Activated CD4-positive, alpha-beta T cell treated with anti-CD3 and anti-CD28 coated beads, Interleukin-2, amount 10 ng/mL, durations not matched to agents 24 days and 14 days (primary cell): ENCODE measurements around the gene MVK. TPM values are rescaled to one million over a fixed set of nuclear protein-coding genes. Genes with fewer than 3 reads are reported as not detected.
A peak's percentile ranks its signal among the peaks of the same experiment; 100 is the strongest.
"Not testable (repeated sequence)": the region's sequence is repeated elsewhere in the genome, so short reads cannot be mapped to it uniquely, and the experiment has no call there.

Source experiments
- DNase-seq: peaks from one replicate; pipeline ENCODE4 v3.0.0; 2022
- H3K27ac Mint-ChIP-seq: one replicate; pipeline ENCODE4 v1.8.0; 2022; ENCODE audit warnings: mild to moderate bottlenecking, mixed read lengths
- H3K27me3 Mint-ChIP-seq: one replicate; pipeline ENCODE4 v1.8.0; 2022; ENCODE audit warnings: mixed read lengths
- H3K36me3 Mint-ChIP-seq: one replicate; pipeline ENCODE4 v1.8.0; 2022; ENCODE audit warnings: low read depth, mild to moderate bottlenecking, mixed read lengths
- H3K4me1 Mint-ChIP-seq: one replicate; pipeline ENCODE4 v1.8.0; 2021; ENCODE audit warnings: mixed read lengths
- H3K4me3 Mint-ChIP-seq: one replicate; pipeline ENCODE4 v1.8.0; 2022; ENCODE audit warnings: mild to moderate bottlenecking, moderate library complexity, mixed read lengths
- H3K9me3 Mint-ChIP-seq: one replicate; pipeline ENCODE4 v1.8.0; 2021; ENCODE audit warnings: mixed read lengths
- intact Hi-C: fragments of 100-400 bp; cut with micrococcal nuclease; formaldehyde crosslinking; loops from one replicate; pipeline ENCODE4 v1.15.1; 2023
- total RNA-seq: library from RNA; stranded (reverse); gene quantifications from 2 replicates; pipeline ENCODE4 v1.2.3, GENCODE V29; 2022

The MVK gene
- total RNA-seq, 1 donor from 2014 or later = 21.5 TPM

DNA sequence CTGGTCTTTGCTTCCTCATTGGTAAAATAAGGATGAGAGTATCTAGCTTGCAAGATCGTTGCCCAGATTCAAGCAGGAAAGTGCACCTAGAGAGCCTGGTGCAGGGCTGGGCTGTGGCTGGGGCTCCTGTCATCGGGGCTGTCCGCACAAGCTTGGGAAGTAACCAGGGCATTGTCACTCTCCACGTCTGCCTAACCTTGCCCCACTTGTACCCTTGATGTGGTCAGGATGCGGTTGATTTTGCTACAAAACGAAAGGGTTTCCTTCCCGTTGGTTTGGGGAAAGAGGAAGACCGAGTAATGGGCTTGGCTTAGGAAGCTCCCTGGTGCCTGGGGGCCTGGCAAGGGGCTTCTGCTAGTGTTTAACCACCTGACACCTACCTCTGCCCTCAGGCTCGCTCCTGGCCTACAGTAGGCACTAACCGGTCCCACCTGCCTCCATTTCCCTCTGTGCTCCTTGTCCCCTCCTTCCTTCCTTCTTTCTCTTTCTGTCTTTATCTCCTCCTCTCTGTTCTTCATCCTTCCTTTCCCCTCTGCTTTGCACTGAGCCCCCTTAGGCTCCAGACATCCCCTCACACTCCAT, 21.8 kb downstream of the MVK start:
- H3K9me3 Mint-ChIP-seq = no peaks in the 10 kb centered on the region
- peaks cover 21% of the 10 kb centered on the region for H3K4me1 Mint-ChIP-seq
- intact Hi-C loops = no loop called here
- DNase-seq = peak; percentile 85
- H3K27ac Mint-ChIP-seq = peak overlapping the region; percentile 51
- H3K36me3 Mint-ChIP-seq = peaks cover 26% of the 10 kb centered on the region
- H3K27me3 Mint-ChIP-seq = no peaks in the 10 kb centered on the region
- no peak overlapping the region for H3K4me3 Mint-ChIP-seq

DNA sequence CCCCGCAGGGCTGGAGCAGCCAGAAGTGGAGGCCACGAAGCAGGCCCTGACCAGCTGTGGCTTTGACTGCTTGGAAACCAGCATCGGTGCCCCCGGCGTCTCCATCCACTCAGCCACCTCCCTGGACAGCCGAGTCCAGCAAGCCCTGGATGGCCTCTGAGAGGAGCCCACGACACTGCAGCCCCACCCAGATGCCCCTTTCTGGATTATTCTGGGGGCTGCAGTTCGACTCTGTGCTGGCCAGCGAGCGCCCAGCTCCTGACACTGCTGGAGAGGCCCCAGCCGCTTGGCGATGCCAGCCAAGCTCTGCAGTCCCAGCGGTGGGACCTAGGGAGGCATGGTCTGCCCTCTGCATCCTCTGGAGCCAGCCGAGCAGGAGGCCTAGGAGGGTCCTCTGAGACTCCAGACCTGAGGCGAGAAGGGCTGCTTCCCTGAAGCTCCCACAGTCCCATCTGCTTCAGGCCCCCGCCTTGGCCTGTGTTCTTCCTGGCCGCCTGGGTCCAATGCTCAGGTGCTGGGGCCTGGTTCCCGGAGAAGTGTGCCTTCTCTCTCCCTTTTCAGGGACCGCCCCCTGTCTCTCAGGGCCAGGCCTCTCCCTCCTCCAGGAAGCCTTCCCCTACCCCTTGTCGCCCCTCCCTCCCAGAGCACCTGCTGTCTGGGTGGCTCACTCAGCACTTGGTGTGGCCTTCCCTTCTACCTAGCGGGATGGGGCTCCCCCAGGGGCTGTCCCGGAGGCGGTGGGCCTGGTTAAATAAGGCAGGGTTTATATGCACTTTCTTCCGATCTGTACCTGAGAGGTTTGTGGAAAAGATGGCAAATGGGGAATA, 23.0 kb downstream of the MVK start:
- Mint-ChIP-seq H3K36me3 (peaks cover 21% of the 10 kb centered on the region), H3K27me3 (peaks cover under 1% of the 10 kb centered on the region), H3K9me3 (no peaks in the 10 kb centered on the region), H3K4me3 (no peak overlapping the region), H3K4me1 (peaks cover 21% of the 10 kb centered on the region), H3K27ac (no peak overlapping the region)
- DNase-seq = no peak
- intact Hi-C loops = loop anchor here (1.0 kb wide), 1 partner anchor 179 kb away; no protein-coding TSS in a partner anchor

DNA sequence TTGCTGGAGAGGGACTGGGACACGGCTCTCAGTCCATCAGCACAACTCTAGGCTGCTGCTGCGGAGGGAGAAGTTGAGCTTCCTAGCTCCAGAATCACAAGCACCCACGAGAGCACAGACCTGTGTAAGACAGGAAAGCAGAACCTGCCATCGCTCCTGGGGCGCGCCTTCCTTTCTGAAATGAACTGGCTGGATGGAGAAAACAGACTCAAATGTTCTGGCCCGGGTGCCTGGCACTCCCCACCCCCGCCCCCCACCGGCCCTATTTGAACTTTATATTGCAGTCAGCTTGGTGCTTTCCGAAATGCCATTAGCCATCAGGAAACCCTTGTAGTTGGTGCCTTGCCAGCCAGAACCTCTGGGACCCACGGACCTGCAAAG, 23.8 kb downstream of the MVK start:
- no peak overlapping the region for H3K27ac Mint-ChIP-seq
- no peak overlapping the region for H3K4me3 Mint-ChIP-seq
- H3K9me3 Mint-ChIP-seq = no peaks in the 10 kb centered on the region
- peaks cover 2% of the 10 kb centered on the region for H3K27me3 Mint-ChIP-seq
- peaks cover 21% of the 10 kb centered on the region for H3K4me1 Mint-ChIP-seq
- no peak for DNase-seq
- intact Hi-C loops = loop anchor here (1.0 kb wide), 1 partner anchor 178 kb away; no protein-coding TSS in a partner anchor
- H3K36me3 Mint-ChIP-seq = peaks cover 19% of the 10 kb centered on the region

- H3K9me3 Mint-ChIP-seq = no peaks in the 10 kb centered on the region
- H3K27ac Mint-ChIP-seq = no peak overlapping the region
- H3K4me1 Mint-ChIP-seq = peaks cover 21% of the 10 kb centered on the region
- no peak overlapping the region for H3K4me3 Mint-ChIP-seq
- intact Hi-C loops = loop anchor here (1.0 kb wide), 1 partner anchor 177 kb away; no protein-coding TSS in a partner anchor
- DNase-seq = peak; percentile 88
- H3K36me3 Mint-ChIP-seq = peaks cover 19% of the 10 kb centered on the region
- H3K27me3 Mint-ChIP-seq = peaks cover 2% of the 10 kb centered on the region
Observed at GRCh38 chr12:109597795-109598427, 24.3 kb downstream of the MVK start.

- Mint-ChIP-seq H3K4me3 (no peak overlapping the region), H3K36me3 (peaks cover 17% of the 10 kb centered on the region), H3K4me1 (peaks cover 21% of the 10 kb centered on the region), H3K27ac (no peak overlapping the region), H3K27me3 (peaks cover 2% of the 10 kb centered on the region), H3K9me3 (no peaks in the 10 kb centered on the region)
- DNase-seq = no peak
- intact Hi-C loops = no loop called here
Observed at GRCh38 chr12:109598428-109598854, 24.8 kb downstream of the MVK start.

DNA sequence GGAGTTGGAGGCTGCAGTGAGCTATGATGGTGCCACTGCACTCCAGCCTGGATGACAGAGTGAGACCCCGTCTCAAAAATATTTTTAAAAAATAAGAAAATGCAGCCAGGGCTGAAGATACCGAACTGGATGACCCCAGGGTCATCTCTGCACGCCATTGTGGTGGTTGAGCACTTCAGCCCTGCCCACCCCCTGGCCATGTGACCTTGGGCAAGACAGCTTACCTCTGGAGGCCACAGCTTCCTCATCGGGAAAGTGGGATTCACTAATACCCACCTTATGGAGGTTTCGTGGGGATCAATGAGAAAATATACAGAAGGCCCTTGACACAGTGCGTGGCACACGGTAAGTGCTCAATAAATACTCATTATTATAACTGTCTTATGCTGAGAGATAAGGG, 25.5 kb downstream of the MVK start:
- no peak overlapping the region for H3K4me3 Mint-ChIP-seq
- peaks cover 21% of the 10 kb centered on the region for H3K4me1 Mint-ChIP-seq
- no peak overlapping the region for H3K27ac Mint-ChIP-seq
- no peaks in the 10 kb centered on the region for H3K9me3 Mint-ChIP-seq
- intact Hi-C loops = no loop called here
- peaks cover 12% of the 10 kb centered on the region for H3K36me3 Mint-ChIP-seq
- H3K27me3 Mint-ChIP-seq = peaks cover 2% of the 10 kb centered on the region
- no peak for DNase-seq

DNA sequence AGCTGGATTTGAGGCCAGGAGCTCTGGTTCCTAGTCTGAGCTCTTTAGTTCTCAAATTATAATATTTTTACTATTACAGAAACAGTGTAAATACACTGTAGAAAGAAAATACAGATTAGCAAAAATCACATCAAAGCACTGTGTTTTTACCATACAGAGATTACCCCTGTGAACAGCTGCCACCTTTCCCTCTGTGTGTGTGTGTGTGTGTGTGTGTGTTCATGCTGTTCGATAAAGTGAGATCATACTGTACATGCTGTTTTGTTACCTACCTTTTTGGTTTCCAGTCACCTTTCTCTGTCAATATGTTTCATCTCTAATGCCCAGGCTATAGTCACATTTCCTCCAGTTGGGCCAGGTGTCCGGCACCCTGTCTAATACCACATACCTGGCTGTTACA, 26.9 kb downstream of the MVK start:
- DNase-seq = no peak
- Mint-ChIP-seq H3K36me3 (peaks cover 7% of the 10 kb centered on the region), H3K27ac (no peak overlapping the region), H3K27me3 (peaks cover 9% of the 10 kb centered on the region), H3K4me1 (peaks cover 10% of the 10 kb centered on the region), H3K9me3 (no peaks in the 10 kb centered on the region), H3K4me3 (no peak overlapping the region)
- intact Hi-C loops = no loop called here

DNA sequence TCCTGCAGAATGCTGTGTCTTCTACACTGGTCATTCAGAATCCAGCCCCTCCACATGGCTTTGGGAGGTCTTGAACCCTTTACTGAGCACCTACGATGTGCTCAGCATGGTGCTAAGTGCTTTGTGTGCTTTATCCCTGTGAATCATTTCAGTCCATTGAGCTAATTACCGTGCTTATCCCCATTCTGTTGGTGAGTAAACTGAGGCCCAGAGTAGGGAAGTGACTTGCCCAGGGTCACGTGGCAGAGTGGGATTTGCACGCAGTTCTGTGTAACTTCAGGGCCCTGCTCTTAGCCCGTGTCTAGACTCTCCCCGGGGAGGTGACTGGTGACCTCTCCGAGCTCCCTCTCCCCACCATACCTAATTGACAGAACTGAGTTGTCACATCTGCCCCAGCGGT, 27.4 kb downstream of the MVK start:
- no peaks in the 10 kb centered on the region for H3K9me3 Mint-ChIP-seq
- H3K4me3 Mint-ChIP-seq = no peak overlapping the region
- intact Hi-C loops = no loop called here
- peaks cover 6% of the 10 kb centered on the region for H3K4me1 Mint-ChIP-seq
- H3K36me3 Mint-ChIP-seq = peaks cover 4% of the 10 kb centered on the region
- no peak for DNase-seq
- H3K27ac Mint-ChIP-seq = no peak overlapping the region
- peaks cover 9% of the 10 kb centered on the region for H3K27me3 Mint-ChIP-seq

- no peak overlapping the region for H3K4me3 Mint-ChIP-seq
- peaks cover 4% of the 10 kb centered on the region for H3K36me3 Mint-ChIP-seq
- H3K4me1 Mint-ChIP-seq = peaks cover 6% of the 10 kb centered on the region
- no peak overlapping the region for H3K27ac Mint-ChIP-seq
- no peaks in the 10 kb centered on the region for H3K9me3 Mint-ChIP-seq
- DNase-seq = no peak
- intact Hi-C loops = no loop called here
- H3K27me3 Mint-ChIP-seq = peaks cover 9% of the 10 kb centered on the region
Observed at GRCh38 chr12:109601557-109601956, 28.0 kb downstream of the MVK start.

DNA sequence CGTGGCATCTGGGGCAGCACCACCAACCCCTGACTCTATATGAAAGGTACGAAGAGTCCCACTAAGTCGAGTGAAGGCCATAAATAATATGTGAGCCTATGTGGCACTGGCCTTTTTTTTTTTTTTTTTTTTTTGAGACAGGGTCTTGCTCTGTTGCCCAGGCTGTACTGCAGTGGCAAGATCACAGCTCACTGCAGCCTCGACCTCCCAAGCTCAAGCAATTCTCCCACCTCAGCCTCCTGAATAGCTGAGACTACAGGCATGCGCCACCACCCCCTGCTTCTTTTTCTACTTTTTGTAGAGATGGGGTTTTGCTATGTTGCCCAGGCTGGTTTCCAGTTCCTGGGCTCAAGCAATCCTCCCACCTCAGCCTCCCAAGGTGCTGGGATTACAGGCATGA, 28.5 kb downstream of the MVK start:
- H3K4me1 Mint-ChIP-seq, intact Hi-C loops, H3K27ac Mint-ChIP-seq, H3K36me3 Mint-ChIP-seq, DNase-seq, H3K9me3 Mint-ChIP-seq, H3K4me3 Mint-ChIP-seq: not testable (repeated sequence)
- H3K27me3 Mint-ChIP-seq = peaks cover 14% of the 10 kb centered on the region

GRCh38 chr12:109604132-109604585, 30.6 kb downstream of the MVK start:
- Mint-ChIP-seq H3K27me3 (peaks cover 26% of the 10 kb centered on the region), H3K4me1 (no peaks in the 10 kb centered on the region), H3K27ac (no peak overlapping the region), H3K9me3 (no peaks in the 10 kb centered on the region), H3K4me3 (no peak overlapping the region), H3K36me3 (no peaks in the 10 kb centered on the region)
- intact Hi-C loops = no loop called here
- DNase-seq = no peak

DNA sequence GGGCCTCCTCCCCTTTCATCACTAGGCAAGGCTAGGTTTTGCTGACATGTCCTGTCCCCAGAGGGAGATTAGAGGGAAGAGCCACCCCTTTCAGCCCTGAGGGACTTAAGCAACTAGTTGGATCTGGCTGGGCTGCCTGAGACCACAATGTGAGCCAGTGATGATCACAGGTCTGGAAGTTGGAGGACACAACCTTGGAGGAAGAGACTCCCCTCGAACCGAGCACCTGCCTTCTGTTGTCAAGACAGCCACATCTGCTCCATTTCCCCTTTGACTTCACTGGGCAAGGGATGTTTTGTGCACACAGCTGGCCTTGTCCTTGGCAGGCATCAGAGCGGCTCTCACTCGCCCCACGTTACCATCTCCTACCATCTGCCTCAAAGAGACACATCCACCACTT, 31.4 kb downstream of the MVK start:
- Mint-ChIP-seq H3K27ac (no peak overlapping the region), H3K36me3 (no peaks in the 10 kb centered on the region), H3K4me3 (no peak overlapping the region), H3K9me3 (no peaks in the 10 kb centered on the region), H3K4me1 (no peaks in the 10 kb centered on the region), H3K27me3 (peaks cover 31% of the 10 kb centered on the region)
- no peak for DNase-seq
- intact Hi-C loops = no loop called here

- H3K27me3 Mint-ChIP-seq = peaks cover 31% of the 10 kb centered on the region
- no peak overlapping the region for H3K4me3 Mint-ChIP-seq
- H3K36me3 Mint-ChIP-seq = no peaks in the 10 kb centered on the region
- intact Hi-C loops = no loop called here
- H3K27ac Mint-ChIP-seq = no peak overlapping the region
- DNase-seq = no peak
- no peaks in the 10 kb centered on the region for H3K4me1 Mint-ChIP-seq
- H3K9me3 Mint-ChIP-seq = no peaks in the 10 kb centered on the region
Observed at GRCh38 chr12:109605599-109606228, 32.1 kb downstream of the MVK start.
